ENCODE results near the gene A3GALT2. TPM values are rescaled to one million over a fixed set of nuclear protein-coding genes. Genes with fewer than 3 reads are reported as not detected.

The A3GALT2 gene
- total and polyA plus RNA-seq, 12 donors, result 0.25 TPM; not detected in 11

DNA sequence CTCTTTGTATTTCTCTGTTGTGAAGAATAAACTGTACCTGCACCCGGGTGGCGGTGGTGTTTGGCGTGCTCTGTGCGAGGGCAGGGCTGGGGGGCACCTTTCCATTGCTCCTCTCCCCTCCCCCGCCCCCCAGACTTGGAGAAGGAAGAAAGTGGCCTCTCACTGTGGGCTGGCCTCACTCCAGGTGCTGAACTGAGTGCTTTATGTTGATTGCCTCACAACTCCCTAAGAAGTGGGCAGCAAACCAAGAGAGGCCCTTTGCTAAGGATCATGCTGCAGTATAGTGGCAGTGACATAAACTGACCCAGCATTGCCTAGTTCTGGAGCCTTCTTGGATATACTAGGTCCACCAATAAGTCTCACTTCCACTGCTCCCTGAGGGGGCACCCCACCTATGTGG is 20.2 kb downstream of the A3GALT2 start:
- ATAC-seq (peak in 2 of 8 donors; percentile 41 to 49), DNase-seq (peak in 1 of 2 donors; percentile 54)
- Histone ChIP-seq H3K27ac (no peak overlapping the region), H3K4me3 (no peak overlapping the region), H3K9me3 (peaks cover 0 to 3% (median 0%) of the 10 kb centered on the region in 11 donors), H3K36me3 (peaks cover 0 to 49% (median 19%) of the 10 kb centered on the region in 9 donors), H3K4me1 (peaks cover 0 to 35% (median 21%) of the 10 kb centered on the region in 9 donors), H3K27me3 (no peaks in the 10 kb centered on the region)
- intact Hi-C loops (cut with DNase I), result loop anchor here in 4 of 10 donors (5.0 to 10.0 kb wide), 4 partner anchors 37 to 312 kb away; no protein-coding TSS in a partner anchor
- TF ChIP-seq, protein P1, sequence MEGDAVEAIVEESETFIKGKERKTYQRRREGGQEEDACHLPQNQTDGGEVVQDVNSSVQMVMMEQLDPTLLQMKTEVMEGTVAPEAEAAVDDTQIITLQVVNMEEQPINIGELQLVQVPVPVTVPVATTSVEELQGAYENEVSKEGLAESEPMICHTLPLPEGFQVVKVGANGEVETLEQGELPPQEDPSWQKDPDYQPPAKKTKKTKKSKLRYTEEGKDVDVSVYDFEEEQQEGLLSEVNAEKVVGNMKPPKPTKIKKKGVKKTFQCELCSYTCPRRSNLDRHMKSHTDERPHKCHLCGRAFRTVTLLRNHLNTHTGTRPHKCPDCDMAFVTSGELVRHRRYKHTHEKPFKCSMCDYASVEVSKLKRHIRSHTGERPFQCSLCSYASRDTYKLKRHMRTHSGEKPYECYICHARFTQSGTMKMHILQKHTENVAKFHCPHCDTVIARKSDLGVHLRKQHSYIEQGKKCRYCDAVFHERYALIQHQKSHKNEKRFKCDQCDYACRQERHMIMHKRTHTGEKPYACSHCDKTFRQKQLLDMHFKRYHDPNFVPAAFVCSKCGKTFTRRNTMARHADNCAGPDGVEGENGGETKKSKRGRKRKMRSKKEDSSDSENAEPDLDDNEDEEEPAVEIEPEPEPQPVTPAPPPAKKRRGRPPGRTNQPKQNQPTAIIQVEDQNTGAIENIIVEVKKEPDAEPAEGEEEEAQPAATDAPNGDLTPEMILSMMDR (IDR thresholded peaks at IDR 0.05), result no peak
- WGBS, 2 donors, result 62 to 87% methylated on average over 5 of the region's 5 CpGs

DNA sequence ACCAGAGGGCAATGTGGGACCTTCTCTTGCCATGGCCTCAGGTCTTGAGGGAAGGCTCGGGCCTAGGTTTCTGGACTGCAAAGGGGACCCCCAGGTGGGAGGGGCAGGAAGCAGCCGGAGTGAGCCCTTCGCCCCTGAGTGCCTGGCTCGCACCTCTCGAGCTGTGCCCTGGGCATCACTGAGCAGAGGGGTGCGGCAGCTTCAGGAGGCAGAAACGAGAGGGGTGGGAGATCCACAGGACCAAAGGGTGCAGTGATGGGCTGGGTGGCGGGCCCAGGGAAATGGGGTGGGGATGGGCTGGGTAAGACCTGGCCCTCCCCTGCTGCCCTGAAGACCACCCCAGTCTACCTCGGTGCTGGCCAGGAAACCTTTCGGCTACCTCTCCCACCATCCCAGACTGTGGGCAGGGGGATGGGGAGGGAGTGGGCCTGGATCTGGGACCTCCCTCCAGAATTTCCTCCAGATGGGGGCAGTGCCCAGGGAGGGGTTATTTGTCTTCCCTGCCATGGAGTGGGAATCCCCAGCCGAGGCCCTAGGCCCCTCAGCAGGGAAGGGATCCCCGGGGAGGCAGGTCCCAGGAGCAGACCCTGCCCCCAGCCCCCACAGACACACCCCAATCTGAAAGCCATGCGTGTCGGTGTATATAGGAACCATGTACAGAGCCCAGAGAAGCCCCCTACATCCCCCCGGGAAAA is 21.3 kb downstream of the A3GALT2 start:
- Histone ChIP-seq H3K4me1 (peaks cover 0 to 42% (median 27%) of the 10 kb centered on the region in 9 donors), H3K4me3 (no peak overlapping the region), H3K9me3 (peaks cover 0 to 3% (median 0%) of the 10 kb centered on the region in 11 donors), H3K36me3 (peaks cover 0 to 59% (median 27%) of the 10 kb centered on the region in 9 donors), H3K27ac (peak overlapping the region in 1 of 10 donors; percentile 8), H3K27me3 (no peaks in the 10 kb centered on the region)
- WGBS, 2 donors, result 90 to 92% methylated on average over 15 of the region's 15 CpGs
- ATAC-seq (no peak), DNase-seq (no peak)
- intact Hi-C loops (cut with DNase I), result loop anchor here in 9 of 10 donors (5.0 to 10.0 kb wide), 12 partner anchors 38 to 315 kb away; partner anchors contain the start of gene ZSCAN20 (in 1 of the 9)
- TF ChIP-seq, protein P1 (IDR thresholded peaks at IDR 0.05), result no peak

DNA sequence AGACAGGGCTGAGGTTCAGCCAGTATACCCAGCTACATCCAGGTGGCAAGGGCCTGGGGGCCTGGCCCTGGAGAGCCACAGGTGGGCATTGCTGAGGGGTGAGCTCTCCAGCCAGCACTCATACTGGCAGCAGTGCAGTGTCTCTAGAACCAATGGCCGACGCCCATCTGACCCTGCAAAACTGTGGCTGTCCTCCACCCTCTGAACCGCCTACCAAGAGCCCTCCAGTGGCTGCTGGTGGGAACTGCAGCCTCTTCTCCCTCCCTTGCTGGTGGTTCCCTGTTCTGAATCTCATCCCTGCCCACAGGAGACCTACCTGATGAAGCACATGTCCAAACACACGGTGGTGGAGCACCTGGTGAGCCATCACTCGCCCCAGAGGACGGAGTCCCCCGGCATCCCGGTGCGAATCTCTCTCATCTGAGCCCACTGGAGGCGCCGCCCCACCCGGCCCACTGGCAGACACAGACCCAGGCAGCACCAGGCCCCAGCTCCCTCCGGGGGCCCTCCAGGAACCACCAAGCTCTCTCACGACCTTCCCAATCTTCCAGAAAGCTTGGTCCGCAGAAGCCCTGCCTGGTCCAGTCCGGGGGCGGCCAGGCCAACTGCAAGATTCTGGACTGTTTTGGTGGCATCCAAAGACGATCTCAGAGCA is 22.1 kb downstream of the A3GALT2 start:
- Histone ChIP-seq H3K27me3 (no peaks in the 10 kb centered on the region), H3K9me3 (peaks cover 0 to 3% (median 0%) of the 10 kb centered on the region in 11 donors), H3K4me3 (no peak overlapping the region), H3K27ac (peak overlapping the region in 4 of 10 donors; percentile 16 to 46 (median 32)), H3K4me1 (peaks cover 0 to 42% (median 27%) of the 10 kb centered on the region in 9 donors), H3K36me3 (peaks cover 0 to 68% (median 27%) of the 10 kb centered on the region in 9 donors)
- ATAC-seq (peak; percentile 57 to 74 (median 71)), DNase-seq (peak; percentile 72 to 81)
- intact Hi-C loops (cut with DNase I), result loop anchor here in 9 of 10 donors (1.0 to 10.0 kb wide), 12 partner anchors 49 to 316 kb away; partner anchors contain the start of gene ZSCAN20 (in 1 of the 9)
- WGBS, 2 donors, result 69 to 73% methylated on average over 18 of the region's 18 CpGs
- TF ChIP-seq, protein P1 (IDR thresholded peaks at IDR 0.05), result peak; percentile 79 to 96 (median 90)
